Mesenchymal stem cell (in vitro differentiated cells and primary cell): ENCODE data around the gene REXO5.

ENCODE experiments used
- DNase-seq: peaks from one replicate; pipeline ENCODE4 v3.0.0-alpha.2; 2013
- H2AFZ ChIP-seq: one replicate; pipeline ENCODE4 v1.6.1; 2013; ENCODE audit warnings: low read depth, mild to moderate bottlenecking, control low read depth, inconsistent platforms, low read length, moderate library complexity
- H2AK5ac ChIP-seq: 2 replicates; pipeline ENCODE4 v1.6.1; 2013; ENCODE audit warnings: low read length, moderate library complexity, mild to moderate bottlenecking, inconsistent platforms; ENCODE audit not compliant: severe bottlenecking
- H2BK120ac ChIP-seq: one replicate; pipeline ENCODE4 v1.6.1; 2013; ENCODE audit warnings: low read depth, mild to moderate bottlenecking, inconsistent platforms, low read length, moderate library complexity
- H2BK12ac ChIP-seq, 2 experiments: one replicate each; pipeline ENCODE4 v1.6.1; 2013; ENCODE audit warnings: inconsistent platforms in 2 of 2, low read length in 2 of 2, mild to moderate bottlenecking in 2 of 2, moderate library complexity in 2 of 2, control low read depth in 1 of 2
- H2BK15ac ChIP-seq: one replicate; pipeline ENCODE4 v1.6.1; 2013; ENCODE audit warnings: mild to moderate bottlenecking, low read depth, inconsistent platforms; ENCODE audit not compliant: poor library complexity, severe bottlenecking
- H2BK5ac ChIP-seq: 2 replicates; pipeline ENCODE4 v1.6.1; 2013; ENCODE audit warnings: low read depth, mild to moderate bottlenecking, low read length, control low read depth, inconsistent platforms; ENCODE audit not compliant: poor library complexity, severe bottlenecking
- H3K14ac ChIP-seq, 2 experiments: one replicate each; pipeline ENCODE4 v1.6.1; 2013; ENCODE audit warnings: inconsistent platforms in 2 of 2, low read length in 2 of 2, control low read depth in 1 of 2, mild to moderate bottlenecking in 1 of 2, moderate library complexity in 1 of 2
- H3K18ac ChIP-seq, 2 experiments: one replicate each; pipeline ENCODE4 v1.6.1; 2013; ENCODE audit warnings: inconsistent platforms in 2 of 2, low read length in 2 of 2, control low read depth in 1 of 2, low read depth in 1 of 2, mild to moderate bottlenecking in 1 of 2
- H3K23ac ChIP-seq, 2 experiments: one replicate each; pipeline ENCODE4 v1.6.1; 2013; ENCODE audit warnings: inconsistent platforms in 2 of 2, low read length in 2 of 2, mild to moderate bottlenecking in 2 of 2, moderate library complexity in 2 of 2, control low read depth in 1 of 2
- H3K27ac ChIP-seq: 2 replicates; pipeline ENCODE4 v1.5.1; 2013; ENCODE audit warnings: mild to moderate bottlenecking, moderate library complexity, low read length, control low read depth, inconsistent platforms; ENCODE audit not compliant: poor library complexity, severe bottlenecking
- H3K27me3 ChIP-seq, 2 experiments: 2 replicates each; pipeline versions ENCODE4 v1.6.1 to v1.7.0; 2013; ENCODE audit warnings: low read length in 2 of 2, mild to moderate bottlenecking in 2 of 2, moderate library complexity in 2 of 2, control low read depth in 1 of 2, inconsistent platforms in 1 of 2; ENCODE audit not compliant: control insufficient read depth in 1 of 2, insufficient read depth in 1 of 2
- H3K36me3 ChIP-seq, 2 experiments: 2 replicates each; pipeline versions ENCODE4 v1.6.1 to v1.7.0; 2013; ENCODE audit warnings: low read length in 2 of 2, control low read depth in 1 of 2, inconsistent platforms in 1 of 2, low read depth in 1 of 2, mild to moderate bottlenecking in 1 of 2; ENCODE audit not compliant: insufficient read depth in 2 of 2, control insufficient read depth in 1 of 2
- H3K4ac ChIP-seq, 2 experiments: one replicate each; pipeline ENCODE4 v1.6.1; 2013; ENCODE audit warnings: inconsistent platforms in 2 of 2, low read length in 2 of 2, mild to moderate bottlenecking in 2 of 2, moderate library complexity in 2 of 2, control low read depth in 1 of 2, low read depth in 1 of 2
- H3K4me1 ChIP-seq: 2 replicates; pipeline ENCODE4 v1.6.1; 2013; ENCODE audit warnings: low read depth, low read length, control low read depth; ENCODE audit not compliant: control insufficient read depth, insufficient read depth
- H3K4me2 ChIP-seq: 2 replicates; pipeline ENCODE4 v1.6.1; 2013; ENCODE audit warnings: low read length, mild to moderate bottlenecking, inconsistent platforms; ENCODE audit not compliant: poor library complexity, severe bottlenecking
- H3K4me3 ChIP-seq, 2 experiments: 2 replicates each; pipeline versions ENCODE4 v1.5.1 to v1.7.0; 2013; ENCODE audit warnings: low read length in 2 of 2, mild to moderate bottlenecking in 2 of 2, control low read depth in 1 of 2, low read depth in 1 of 2; ENCODE audit not compliant: insufficient read depth in 1 of 2
- H3K79me1 ChIP-seq: replicated peaks from 2 replicates; pipeline ENCODE4 v1.6.1; 2013; ENCODE audit warnings: mild to moderate bottlenecking, control low read depth, low read length, inconsistent platforms; ENCODE audit not compliant: poor library complexity, severe bottlenecking
- H3K9ac ChIP-seq: 2 replicates; pipeline ENCODE4 v1.7.0; 2013; ENCODE audit warnings: mild to moderate bottlenecking, low read length, moderate library complexity
- H3K9me3 ChIP-seq: 2 replicates; pipeline ENCODE4 v1.7.0; 2013; ENCODE audit warnings: mild to moderate bottlenecking, low read length; ENCODE audit not compliant: control insufficient read depth
- H4K8ac ChIP-seq: one replicate; pipeline ENCODE4 v1.6.1; 2013; ENCODE audit warnings: inconsistent platforms, mild to moderate bottlenecking, low read length, moderate library complexity
- H4K91ac ChIP-seq: one replicate; pipeline ENCODE4 v1.6.1; 2013; ENCODE audit warnings: mild to moderate bottlenecking, low read length, inconsistent platforms
- WGBS: methylation state at CpG from one replicate; pipeline ENCODE4 v1.1.7; 2013; ENCODE audit warnings: mixed read lengths; 5-methylcytosine and 5-hydroxymethylcytosine counted together

REXO5 gene

GRCh38 chr16:20818929-20819585, 12.7 kb downstream of the REXO5 start:
- Histone ChIP-seq H2AK5ac (no peak overlapping the region), H3K36me3 (peaks cover 3 to 65% of the 10 kb centered on the region in 2 experiments), H3K4me3 (no peak overlapping the region), H2AFZ (no peak overlapping the region), H3K9ac (no peak overlapping the region), H3K79me1 (no peaks in the 10 kb centered on the region), H2BK12ac (no peak overlapping the region), H4K91ac (no peak overlapping the region), H4K8ac (no peak overlapping the region), H3K27ac (no peak overlapping the region), H2BK120ac (no peak overlapping the region), H3K23ac (no peak overlapping the region), H3K9me3 (no peaks in the 10 kb centered on the region), H2BK15ac (no peak overlapping the region), H3K4me2 (no peak overlapping the region), H3K18ac (no peak overlapping the region), H3K14ac (no peak overlapping the region), H3K27me3 (no peaks in the 10 kb centered on the region), H2BK5ac (no peak overlapping the region), H3K4ac (no peak overlapping the region), H3K4me1 (no peaks in the 10 kb centered on the region)
- WGBS: over 99% methylated on average over 3 of the region's 4 CpGs
- DNase-seq: no peak

GRCh38 chr16:20821682-20822081, 15.4 kb downstream of the REXO5 start:
- DNase-seq: no peak
- 100% methylated on average over 3 of the region's 4 CpGs for WGBS
- no peak overlapping the region for H2BK5ac ChIP-seq

GRCh38 chr16:20822521-20823325, 16.4 kb downstream of the REXO5 start:
- no peak for DNase-seq
- no peak overlapping the region for H3K18ac ChIP-seq
- H3K4me1 ChIP-seq: no peaks in the 10 kb centered on the region
- H2BK120ac ChIP-seq: no peak overlapping the region
- no peak overlapping the region for H3K27ac ChIP-seq
- no peak overlapping the region for H3K4ac ChIP-seq
- no peak overlapping the region for H2BK5ac ChIP-seq
- H2BK15ac ChIP-seq: no peak overlapping the region
- no peak overlapping the region for H3K9ac ChIP-seq
- H3K36me3 ChIP-seq: peaks cover 0 to 58% of the 10 kb centered on the region in 2 experiments
- H4K8ac ChIP-seq: no peak overlapping the region
- no peak overlapping the region for H3K4me2 ChIP-seq
- no peak overlapping the region for H2BK12ac ChIP-seq
- H3K27me3 ChIP-seq: no peaks in the 10 kb centered on the region
- no peak overlapping the region for H3K14ac ChIP-seq
- H2AK5ac ChIP-seq: no peak overlapping the region
- WGBS: no CpG with 5 or more reads among the region's 3 CpGs
- no peaks in the 10 kb centered on the region for H3K9me3 ChIP-seq
- no peak overlapping the region for H4K91ac ChIP-seq
- no peak overlapping the region for H3K4me3 ChIP-seq
- H3K79me1 ChIP-seq: no peaks in the 10 kb centered on the region
- H2AFZ ChIP-seq: no peak overlapping the region
- H3K23ac ChIP-seq: no peak overlapping the region

More at GRCh38 chr16:20821682-20822081, 15.4 kb downstream of the REXO5 start:
- Histone ChIP-seq H3K4me1 (no peaks in the 10 kb centered on the region), H2AFZ (no peak overlapping the region), H3K9ac (no peak overlapping the region), H2BK12ac (no peak overlapping the region), H3K27ac (no peak overlapping the region), H3K18ac (no peak overlapping the region), H2BK15ac (no peak overlapping the region), H3K79me1 (no peaks in the 10 kb centered on the region), H3K4ac (no peak overlapping the region), H2BK120ac (no peak overlapping the region), H3K23ac (no peak overlapping the region), H3K4me2 (no peak overlapping the region), H4K91ac (no peak overlapping the region), H3K36me3 (peaks cover 0 to 57% of the 10 kb centered on the region in 2 experiments), H3K27me3 (no peaks in the 10 kb centered on the region), H3K9me3 (no peaks in the 10 kb centered on the region), H3K14ac (no peak overlapping the region), H3K4me3 (no peak overlapping the region), H4K8ac (no peak overlapping the region), H2AK5ac (no peak overlapping the region)

GRCh38 chr16:20826039-20826566, 19.8 kb downstream of the REXO5 start:
- Histone ChIP-seq H3K79me1 (no peaks in the 10 kb centered on the region), H3K27ac (no peak overlapping the region), H3K9ac (no peak overlapping the region), H2BK120ac (no peak overlapping the region), H3K36me3 (peaks cover 0 to 50% of the 10 kb centered on the region in 2 experiments), H2AK5ac (no peak overlapping the region), H2BK12ac (no peak overlapping the region), H3K4me3 (no peak overlapping the region), H2BK5ac (no peak overlapping the region), H3K23ac (no peak overlapping the region), H2AFZ (no peak overlapping the region), H3K4me1 (no peaks in the 10 kb centered on the region), H3K4me2 (no peak overlapping the region), H3K14ac (no peak overlapping the region), H3K18ac (no peak overlapping the region), H4K91ac (no peak overlapping the region), H3K4ac (no peak overlapping the region), H4K8ac (no peak overlapping the region), H2BK15ac (no peak overlapping the region), H3K27me3 (no peaks in the 10 kb centered on the region), H3K9me3 (no peaks in the 10 kb centered on the region)
- DNase-seq: no peak
- WGBS: 97% methylated on average over 3 of the region's 3 CpGs
